Neural cell (in vitro differentiated cells): ENCODE data around the gene KRTAP29-1. TPM values are rescaled to one million over a fixed set of nuclear protein-coding genes. Genes with fewer than 3 reads are reported as not detected.

ENCODE experiments used
- H2AFZ ChIP-seq: fragments of 200-600, 300-800 bp; sonication (generic), shearing (Covaris generic); 2 replicates; pipeline ENCODE4 v1.6.0; 2014; ENCODE audit warnings: low read depth, mild to moderate bottlenecking, antibody characterized with exemption, low read length, moderate library complexity
- H3F3A ChIP-seq: fragments of 200-600 bp; shearing (Covaris generic); 2 replicates; pipeline ENCODE4 v1.6.1; 2016; ENCODE audit warnings: mild to moderate bottlenecking, moderate library complexity, mixed read lengths, antibody characterized with exemption, low read length; ENCODE audit not compliant: insufficient read depth, poor library complexity, severe bottlenecking
- H3K27ac ChIP-seq: fragments of 200-600, 300-800 bp; sonication (generic), shearing (Covaris generic); 2 replicates; pipeline ENCODE4 v1.5.1; 2014; ENCODE audit warnings: mild to moderate bottlenecking, low read length, moderate library complexity
- H3K27me3 ChIP-seq: fragments of 300-800, 200-600 bp; sonication (generic), shearing (Covaris generic); 2 replicates; pipeline ENCODE4 v1.6.0; 2014; ENCODE audit warnings: mild to moderate bottlenecking, low read depth, low read length, moderate library complexity; ENCODE audit not compliant: insufficient read depth
- H3K36me3 ChIP-seq: fragments of 300-800, 200-600 bp; sonication (generic), shearing (Covaris generic); 2 replicates; pipeline ENCODE4 v1.5.1; 2014; ENCODE audit warnings: mild to moderate bottlenecking, antibody characterized with exemption, low read length, moderate library complexity; ENCODE audit not compliant: insufficient read depth
- H3K4me2 ChIP-seq: fragments of 300-800, 200-600 bp; sonication (generic), shearing (Covaris generic); 2 replicates; pipeline ENCODE4 v1.6.0; 2014; ENCODE audit warnings: mild to moderate bottlenecking, low read length
- H3K4me3 ChIP-seq: fragments of 300-800, 200-600 bp; sonication (generic), shearing (Covaris generic); 2 replicates; pipeline ENCODE4 v1.5.1; 2014; ENCODE audit warnings: mild to moderate bottlenecking, low read length, moderate library complexity
- H3K79me2 ChIP-seq: fragments of 200-600 bp; shearing (Covaris generic); replicated peaks from 2 replicates; pipeline ENCODE4 v1.6.0; 2014; ENCODE audit warnings: mild to moderate bottlenecking, low read length, moderate library complexity; ENCODE audit not compliant: insufficient read depth
- H3K9ac ChIP-seq: fragments of 300-800, 200-600 bp; sonication (generic), shearing (Covaris generic); 2 replicates; pipeline ENCODE4 v1.6.1; 2016; ENCODE audit warnings: mild to moderate bottlenecking, low read length, mixed read lengths
- H3K9me2 ChIP-seq: fragments of 200-600 bp; shearing (Covaris generic); 2 replicates; pipeline ENCODE4 v1.6.1; 2016; ENCODE audit warnings: mild to moderate bottlenecking, low read length, mixed read lengths; ENCODE audit not compliant: insufficient read depth
- H3K9me3 ChIP-seq: fragments of 200-600, 300-800 bp; sonication (generic), shearing (Covaris generic); 2 replicates; pipeline ENCODE4 v1.6.1; 2016; ENCODE audit warnings: mild to moderate bottlenecking, mixed run types, low read length, moderate library complexity, mixed read lengths
- H4K20me1 ChIP-seq: fragments of 200-600 bp; shearing (Covaris generic); 2 replicates; pipeline ENCODE4 v1.6.1; 2016; ENCODE audit warnings: mild to moderate bottlenecking, mixed run types; ENCODE audit not compliant: insufficient read depth
- EP300 ChIP-seq: fragments of 450-650 bp; conservative IDR thresholded peaks from 2 replicates; pipeline ENCODE4 v1.6.1; 2014; ENCODE audit warnings: antibody characterized with exemption, mild to moderate bottlenecking, moderate library complexity; ENCODE audit not compliant: poor library complexity, severe bottlenecking
- EZH2 ChIP-seq: fragments of 200-600, 300-800 bp; shearing (Covaris generic), sonication (generic); IDR thresholded peaks from 2 replicates; pipeline ENCODE4 v1.6.1; 2014; ENCODE audit warnings: antibody characterized with exemption, low read length, borderline replicate concordance, mild to moderate bottlenecking; ENCODE audit not compliant: insufficient read depth, poor library complexity, severe bottlenecking
- MXI1 ChIP-seq: fragments of 450-650 bp; conservative IDR thresholded peaks from 2 replicates; pipeline ENCODE4 v1.6.1; 2014; ENCODE audit warnings: antibody characterized with exemption, mild to moderate bottlenecking; ENCODE audit not compliant: poor library complexity, severe bottlenecking
- POLR2AphosphoS5 ChIP-seq: IDR thresholded peaks from 2 replicates; pipeline ENCODE4 v1.6.1; 2012
- RAD21 ChIP-seq: fragments of 450-650 bp; conservative IDR thresholded peaks from 2 replicates; pipeline ENCODE4 v1.6.1; 2014; ENCODE audit warnings: antibody characterized with exemption, mild to moderate bottlenecking, moderate library complexity
- SMC3 ChIP-seq: fragments of 450-650 bp; conservative IDR thresholded peaks from 2 replicates; pipeline ENCODE4 v1.6.1; 2014; ENCODE audit warnings: antibody characterized with exemption, mild to moderate bottlenecking, moderate library complexity; ENCODE audit not compliant: poor library complexity
- TAF1 ChIP-seq: IDR thresholded peaks from 2 replicates; pipeline ENCODE4 v1.6.1; 2012; ENCODE audit warnings: low read depth
- polyA plus RNA-seq: library from polyadenylated mRNA; depleted of rRNA; stranded (reverse); fragments of >200 nt; gene quantifications from 2 replicates; pipeline ENCODE4 v1.2.3, GENCODE V29; 2014
- TF ChIP-seq, protein P1 (sequence below): fragments of 450-650 bp; IDR thresholded peaks from 2 replicates; pipeline ENCODE4 v1.5.1; 2014; ENCODE audit warnings: antibody characterized with exemption, mild to moderate bottlenecking, moderate library complexity; ENCODE audit not compliant: poor library complexity, severe bottlenecking
- TF ChIP-seq, protein P2 (sequence below): IDR thresholded peaks from 2 replicates; pipeline ENCODE4 v1.6.1; 2012; ENCODE audit warnings: borderline replicate concordance

Gene KRTAP29-1
- polyA plus RNA-seq, 1 donor from 2014 or later: not detected

DNA sequence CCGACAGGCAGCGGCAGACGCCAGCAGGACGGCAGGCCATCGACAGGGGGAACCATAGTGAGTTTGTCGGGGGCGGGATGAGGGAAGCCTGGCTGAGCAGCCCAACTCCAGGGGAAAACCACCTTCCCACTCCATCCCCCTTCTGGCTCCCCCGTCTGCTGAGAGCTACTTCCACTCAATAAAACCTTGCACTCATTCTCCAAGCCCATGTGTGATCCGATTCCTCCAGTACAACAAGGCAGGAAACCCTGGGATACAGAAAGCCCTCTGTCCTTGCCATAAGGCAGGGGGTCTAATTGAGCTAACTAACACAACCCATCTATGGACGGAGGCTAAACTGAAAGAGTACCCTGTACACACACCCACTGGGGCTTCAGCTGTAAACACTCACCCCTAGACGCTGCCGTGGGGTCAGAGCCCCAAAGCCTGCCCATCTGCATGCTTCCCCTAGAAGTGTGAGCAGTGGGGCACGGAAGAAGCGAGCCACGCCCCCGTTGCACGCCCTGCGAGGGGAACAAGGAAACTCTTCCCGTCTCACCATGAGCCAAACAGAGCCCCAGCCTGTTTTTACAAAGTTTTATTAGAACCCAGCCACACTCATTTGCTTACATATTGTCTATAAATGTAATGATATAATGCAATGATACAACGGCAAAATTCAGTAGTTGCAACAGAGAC, 4.1 kb downstream of the KRTAP29-1 start:
- no peak overlapping the region for H3K27ac ChIP-seq
- H3K9ac ChIP-seq: no peak overlapping the region
- no peak overlapping the region for H2AFZ ChIP-seq
- H3K9me2 ChIP-seq: no peaks in the 10 kb centered on the region
- H3K4me3 ChIP-seq: no peak overlapping the region
- no peak overlapping the region for H3K4me2 ChIP-seq
- no peak for TF ChIP-seq EP300
- TF ChIP-seq, protein P1, sequence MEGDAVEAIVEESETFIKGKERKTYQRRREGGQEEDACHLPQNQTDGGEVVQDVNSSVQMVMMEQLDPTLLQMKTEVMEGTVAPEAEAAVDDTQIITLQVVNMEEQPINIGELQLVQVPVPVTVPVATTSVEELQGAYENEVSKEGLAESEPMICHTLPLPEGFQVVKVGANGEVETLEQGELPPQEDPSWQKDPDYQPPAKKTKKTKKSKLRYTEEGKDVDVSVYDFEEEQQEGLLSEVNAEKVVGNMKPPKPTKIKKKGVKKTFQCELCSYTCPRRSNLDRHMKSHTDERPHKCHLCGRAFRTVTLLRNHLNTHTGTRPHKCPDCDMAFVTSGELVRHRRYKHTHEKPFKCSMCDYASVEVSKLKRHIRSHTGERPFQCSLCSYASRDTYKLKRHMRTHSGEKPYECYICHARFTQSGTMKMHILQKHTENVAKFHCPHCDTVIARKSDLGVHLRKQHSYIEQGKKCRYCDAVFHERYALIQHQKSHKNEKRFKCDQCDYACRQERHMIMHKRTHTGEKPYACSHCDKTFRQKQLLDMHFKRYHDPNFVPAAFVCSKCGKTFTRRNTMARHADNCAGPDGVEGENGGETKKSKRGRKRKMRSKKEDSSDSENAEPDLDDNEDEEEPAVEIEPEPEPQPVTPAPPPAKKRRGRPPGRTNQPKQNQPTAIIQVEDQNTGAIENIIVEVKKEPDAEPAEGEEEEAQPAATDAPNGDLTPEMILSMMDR: no peak
- TF ChIP-seq POLR2AphosphoS5: no peak
- TF ChIP-seq RAD21: no peak
- TF ChIP-seq EZH2: no peak
- no peak for TF ChIP-seq SMC3
- TF ChIP-seq, protein P2, sequence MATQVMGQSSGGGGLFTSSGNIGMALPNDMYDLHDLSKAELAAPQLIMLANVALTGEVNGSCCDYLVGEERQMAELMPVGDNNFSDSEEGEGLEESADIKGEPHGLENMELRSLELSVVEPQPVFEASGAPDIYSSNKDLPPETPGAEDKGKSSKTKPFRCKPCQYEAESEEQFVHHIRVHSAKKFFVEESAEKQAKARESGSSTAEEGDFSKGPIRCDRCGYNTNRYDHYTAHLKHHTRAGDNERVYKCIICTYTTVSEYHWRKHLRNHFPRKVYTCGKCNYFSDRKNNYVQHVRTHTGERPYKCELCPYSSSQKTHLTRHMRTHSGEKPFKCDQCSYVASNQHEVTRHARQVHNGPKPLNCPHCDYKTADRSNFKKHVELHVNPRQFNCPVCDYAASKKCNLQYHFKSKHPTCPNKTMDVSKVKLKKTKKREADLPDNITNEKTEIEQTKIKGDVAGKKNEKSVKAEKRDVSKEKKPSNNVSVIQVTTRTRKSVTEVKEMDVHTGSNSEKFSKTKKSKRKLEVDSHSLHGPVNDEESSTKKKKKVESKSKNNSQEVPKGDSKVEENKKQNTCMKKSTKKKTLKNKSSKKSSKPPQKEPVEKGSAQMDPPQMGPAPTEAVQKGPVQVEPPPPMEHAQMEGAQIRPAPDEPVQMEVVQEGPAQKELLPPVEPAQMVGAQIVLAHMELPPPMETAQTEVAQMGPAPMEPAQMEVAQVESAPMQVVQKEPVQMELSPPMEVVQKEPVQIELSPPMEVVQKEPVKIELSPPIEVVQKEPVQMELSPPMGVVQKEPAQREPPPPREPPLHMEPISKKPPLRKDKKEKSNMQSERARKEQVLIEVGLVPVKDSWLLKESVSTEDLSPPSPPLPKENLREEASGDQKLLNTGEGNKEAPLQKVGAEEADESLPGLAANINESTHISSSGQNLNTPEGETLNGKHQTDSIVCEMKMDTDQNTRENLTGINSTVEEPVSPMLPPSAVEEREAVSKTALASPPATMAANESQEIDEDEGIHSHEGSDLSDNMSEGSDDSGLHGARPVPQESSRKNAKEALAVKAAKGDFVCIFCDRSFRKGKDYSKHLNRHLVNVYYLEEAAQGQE: no peak
- no peak for TF ChIP-seq MXI1
- no peak for TF ChIP-seq TAF1
- H3K36me3 ChIP-seq: no peaks in the 10 kb centered on the region
- H3K9me3 ChIP-seq: no peaks in the 10 kb centered on the region
- H4K20me1 ChIP-seq: no peaks in the 10 kb centered on the region
- H3K27me3 ChIP-seq: no peaks in the 10 kb centered on the region
- no peaks in the 10 kb centered on the region for H3K79me2 ChIP-seq
- no peaks in the 10 kb centered on the region for H3F3A ChIP-seq

DNA sequence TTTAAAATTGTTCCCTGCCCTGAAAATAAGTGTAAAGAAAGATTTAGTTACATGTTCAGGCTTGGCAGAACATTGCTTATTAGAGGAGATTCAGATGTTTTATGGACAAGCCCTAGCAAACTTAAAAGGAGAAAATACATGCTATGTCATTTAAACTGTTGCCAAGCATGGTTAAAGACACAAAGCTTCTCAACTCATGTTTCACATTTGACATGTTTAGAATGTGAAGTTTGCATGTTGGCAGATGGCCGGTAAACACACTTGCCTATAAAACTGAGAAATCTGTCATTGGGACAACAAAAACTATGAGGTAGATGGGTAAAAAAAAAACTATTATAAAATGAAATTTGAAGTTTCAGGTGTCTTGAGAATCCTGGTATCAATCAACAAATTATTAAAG, 5.8 kb downstream of the KRTAP29-1 start:
- no peaks in the 10 kb centered on the region for H3K9me3 ChIP-seq

More for the DNA sequence above, 5.8 kb downstream of the KRTAP29-1 start:
- no peaks in the 10 kb centered on the region for H3K9me2 ChIP-seq
- H3K4me3 ChIP-seq: no peak overlapping the region
- no peak overlapping the region for H2AFZ ChIP-seq
- no peak overlapping the region for H3K9ac ChIP-seq
- no peaks in the 10 kb centered on the region for H3K79me2 ChIP-seq
- no peaks in the 10 kb centered on the region for H3K27me3 ChIP-seq
- no peak overlapping the region for H3K4me2 ChIP-seq
- no peaks in the 10 kb centered on the region for H4K20me1 ChIP-seq
- no peaks in the 10 kb centered on the region for H3K36me3 ChIP-seq
- H3K27ac ChIP-seq: no peak overlapping the region
- H3F3A ChIP-seq: no peaks in the 10 kb centered on the region
- TF ChIP-seq RAD21 (no peak), SMC3 (no peak), MXI1 (no peak), EZH2 (no peak), TAF1 (no peak), EP300 (no peak), POLR2AphosphoS5 (no peak)
- TF ChIP-seq, protein P2: no peak
- TF ChIP-seq, protein P1: no peak
